ENCODE results near the gene MRPL48. TPM values are rescaled to one million over a fixed set of nuclear protein-coding genes. Genes with fewer than 3 reads are reported as not detected.

The MRPL48 gene
- total and polyA plus RNA-seq, 4 donors: 12.6 to 34.1 (median 20.0) TPM

- H3K27ac ChIP-seq (ENCODE audit: low read depth in 1 of 2, low read length in 2 of 2): no peak overlapping the region
These were observed 81.8 kb downstream of the MRPL48 start for GRCh38 chr11:73869332-73869949.

GRCh38 chr11:73870261-73870660 lies 82.6 kb downstream of the MRPL48 start:
- Histone ChIP-seq H3K4me3 (ENCODE audit: low read depth in 1 of 3, low read length in 3 of 3) (no peak overlapping the region), H3K9me3 (ENCODE audit: control insufficient read depth in 4 of 4, low read length in 3 of 4) (no peaks in the 10 kb centered on the region), H3K4me1 (ENCODE audit: control insufficient read depth in 4 of 4, insufficient read depth in 4 of 4, low read length in 3 of 4) (peaks cover 2 to 25% (median 9%) of the 10 kb centered on the region in 4 donors), H3K36me3 (ENCODE audit: control insufficient read depth in 4 of 4, insufficient read depth in 3 of 4, low read depth in 1 of 4, low read length in 3 of 4) (peaks cover 7 to 18% (median 11%) of the 10 kb centered on the region in 4 donors), H3K9ac (ENCODE audit: low read depth in 1 of 2, low read length in 2 of 2) (no peak overlapping the region), H3K27me3 (ENCODE audit: control insufficient read depth in 4 of 4, insufficient read depth in 4 of 4, low read length in 3 of 4) (no peaks in the 10 kb centered on the region), H3K27ac (ENCODE audit: low read depth in 1 of 2, low read length in 2 of 2) (no peak overlapping the region)
- WGBS: 81% methylated on average over 3 of the region's 3 CpGs
- DNase-seq (ENCODE audit: low spot score): no peak
- TF ChIP-seq ATF3 (IDR thresholded peaks at IDR 0.05) (no peak), RXRA (IDR thresholded peaks at IDR 0.05) (no peak), ZBTB33 (IDR thresholded peaks at IDR 0.05) (no peak), GABPA (IDR thresholded peaks at IDR 0.05 in 1 of 2, conservative IDR thresholded peaks at IDR 0.05 in 1 of 2) (no peak), SP1 (IDR thresholded peaks at IDR 0.05) (no peak), FOXA1 (IDR thresholded peaks at IDR 0.05) (no peak), NR2F2 (IDR thresholded peaks at IDR 0.05) (no peak), RAD21 (IDR thresholded peaks at IDR 0.05) (no peak), MAX (IDR thresholded peaks at IDR 0.05) (no peak), EGR1 (IDR thresholded peaks at IDR 0.05; ENCODE audit: low read depth in 2 of 2) (no peak)

More at GRCh38 chr11:73869332-73869949, 81.8 kb downstream of the MRPL48 start:
- H3K9me3 ChIP-seq (ENCODE audit: control insufficient read depth in 4 of 4, low read length in 3 of 4): no peaks in the 10 kb centered on the region
- TF ChIP-seq MAX (IDR thresholded peaks at IDR 0.05) (peak; percentile 6), ATF3 (IDR thresholded peaks at IDR 0.05) (no peak), FOXA2 (IDR thresholded peaks at IDR 0.05) (peak; percentile 30), SP1 (IDR thresholded peaks at IDR 0.05) (no peak)
- H3K27me3 ChIP-seq (ENCODE audit: control insufficient read depth in 4 of 4, insufficient read depth in 4 of 4, low read length in 3 of 4): no peaks in the 10 kb centered on the region
- peaks cover 5 to 20% (median 11%) of the 10 kb centered on the region in 4 donors for H3K36me3 ChIP-seq (ENCODE audit: control insufficient read depth in 4 of 4, insufficient read depth in 3 of 4, low read depth in 1 of 4, low read length in 3 of 4)
- 41% methylated on average over 1 of the region's 1 CpG for WGBS
- no peak for DNase-seq (ENCODE audit: low spot score)
- H3K9ac ChIP-seq (ENCODE audit: low read depth in 1 of 2, low read length in 2 of 2): no peak overlapping the region
- no peak overlapping the region for H3K4me3 ChIP-seq (ENCODE audit: low read depth in 1 of 3, low read length in 3 of 3)
- peaks cover 0 to 19% (median 8%) of the 10 kb centered on the region in 4 donors for H3K4me1 ChIP-seq (ENCODE audit: control insufficient read depth in 4 of 4, insufficient read depth in 4 of 4, low read length in 3 of 4)

GRCh38 chr11:73872749-73873357 lies 85.2 kb downstream of the MRPL48 start:
- H3K4me1 ChIP-seq (ENCODE audit: control insufficient read depth in 4 of 4, insufficient read depth in 4 of 4, low read length in 3 of 4): peaks cover 2 to 39% (median 20%) of the 10 kb centered on the region in 4 donors
- H3K27me3 ChIP-seq (ENCODE audit: control insufficient read depth in 4 of 4, insufficient read depth in 4 of 4, low read length in 3 of 4): no peaks in the 10 kb centered on the region
- no peak for DNase-seq (ENCODE audit: low spot score)
- H3K9ac ChIP-seq (ENCODE audit: low read depth in 1 of 2, low read length in 2 of 2): no peak overlapping the region
- no peak for TF ChIP-seq JUND (IDR thresholded peaks at IDR 0.05)
- TF ChIP-seq FOXA2 (IDR thresholded peaks at IDR 0.05): no peak
- TF ChIP-seq HNF4A (conservative IDR thresholded peaks at IDR 0.05): no peak
- H3K9me3 ChIP-seq (ENCODE audit: control insufficient read depth in 4 of 4, low read length in 3 of 4): no peaks in the 10 kb centered on the region
- 99% methylated on average over 9 of the region's 9 CpGs for WGBS
- no peak overlapping the region for H3K27ac ChIP-seq (ENCODE audit: low read depth in 1 of 2, low read length in 2 of 2)
- peaks cover 7 to 18% (median 11%) of the 10 kb centered on the region in 4 donors for H3K36me3 ChIP-seq (ENCODE audit: control insufficient read depth in 4 of 4, insufficient read depth in 3 of 4, low read depth in 1 of 4, low read length in 3 of 4)
- no peak overlapping the region for H3K4me3 ChIP-seq (ENCODE audit: low read depth in 1 of 3, low read length in 3 of 3)
